Measurements from ENCODE around the gene RBM42. TPM values are rescaled to one million over a fixed set of nuclear protein-coding genes. Genes with fewer than 3 reads are reported as not detected.

RBM42 gene
- total RNA-seq, 1 donor, result 41.0 TPM

DNA sequence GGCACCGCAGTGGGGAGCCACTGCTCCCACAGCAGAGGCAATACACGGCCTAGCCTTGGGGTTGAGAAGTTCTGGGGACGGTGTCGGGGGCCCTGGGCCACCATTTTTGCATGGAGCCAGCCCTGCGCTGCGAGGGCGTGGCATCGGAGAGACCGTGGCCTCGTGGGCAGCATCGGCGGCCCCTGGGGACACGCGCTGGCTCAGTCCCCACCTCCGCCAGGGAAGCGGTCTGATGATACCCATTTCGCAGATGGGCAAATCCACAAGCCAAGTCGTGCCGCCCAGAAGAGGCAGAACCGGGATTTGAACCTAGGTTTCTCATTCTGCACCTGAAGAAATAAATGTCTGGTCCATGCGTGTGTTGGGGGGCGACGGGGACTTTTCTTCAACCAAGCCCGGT is 36.3 kb downstream of the RBM42 start:
- no peak for DNase-seq (ENCODE audit: low read depth)
- TF ChIP-seq, protein P1, sequence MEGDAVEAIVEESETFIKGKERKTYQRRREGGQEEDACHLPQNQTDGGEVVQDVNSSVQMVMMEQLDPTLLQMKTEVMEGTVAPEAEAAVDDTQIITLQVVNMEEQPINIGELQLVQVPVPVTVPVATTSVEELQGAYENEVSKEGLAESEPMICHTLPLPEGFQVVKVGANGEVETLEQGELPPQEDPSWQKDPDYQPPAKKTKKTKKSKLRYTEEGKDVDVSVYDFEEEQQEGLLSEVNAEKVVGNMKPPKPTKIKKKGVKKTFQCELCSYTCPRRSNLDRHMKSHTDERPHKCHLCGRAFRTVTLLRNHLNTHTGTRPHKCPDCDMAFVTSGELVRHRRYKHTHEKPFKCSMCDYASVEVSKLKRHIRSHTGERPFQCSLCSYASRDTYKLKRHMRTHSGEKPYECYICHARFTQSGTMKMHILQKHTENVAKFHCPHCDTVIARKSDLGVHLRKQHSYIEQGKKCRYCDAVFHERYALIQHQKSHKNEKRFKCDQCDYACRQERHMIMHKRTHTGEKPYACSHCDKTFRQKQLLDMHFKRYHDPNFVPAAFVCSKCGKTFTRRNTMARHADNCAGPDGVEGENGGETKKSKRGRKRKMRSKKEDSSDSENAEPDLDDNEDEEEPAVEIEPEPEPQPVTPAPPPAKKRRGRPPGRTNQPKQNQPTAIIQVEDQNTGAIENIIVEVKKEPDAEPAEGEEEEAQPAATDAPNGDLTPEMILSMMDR (IDR thresholded peaks at IDR 0.05; ENCODE audit: insufficient read depth, low read depth, low read length), result no peak
- no peak overlapping the region for H3K4me3 ChIP-seq (ENCODE audit: low read depth, low read length)

DNA sequence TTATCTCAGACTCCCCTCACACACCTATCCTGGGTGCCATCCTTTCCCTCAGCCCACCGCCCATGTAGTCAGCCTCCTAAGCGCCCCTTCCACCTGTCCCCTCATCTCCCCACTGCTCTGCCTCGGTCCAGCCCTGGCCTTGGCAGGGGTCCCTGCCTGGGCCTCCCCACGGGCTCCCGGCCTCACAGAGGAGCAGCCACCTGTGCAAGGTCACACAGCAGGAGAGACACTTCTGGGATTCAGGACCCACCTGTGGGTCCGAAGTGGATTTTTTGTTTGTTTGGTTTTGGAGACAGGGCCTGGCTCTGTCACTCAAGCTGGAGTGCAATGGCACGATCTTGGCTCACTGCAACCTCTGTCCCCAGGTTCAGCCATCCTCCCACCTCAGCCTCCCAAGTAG is 36.8 kb downstream of the RBM42 start:
- no peak overlapping the region for H3K4me3 ChIP-seq (ENCODE audit: low read depth, low read length)
- no peak for DNase-seq (ENCODE audit: low read depth)
- TF ChIP-seq, protein P1 (IDR thresholded peaks at IDR 0.05; ENCODE audit: insufficient read depth, low read depth, low read length), result no peak

DNA sequence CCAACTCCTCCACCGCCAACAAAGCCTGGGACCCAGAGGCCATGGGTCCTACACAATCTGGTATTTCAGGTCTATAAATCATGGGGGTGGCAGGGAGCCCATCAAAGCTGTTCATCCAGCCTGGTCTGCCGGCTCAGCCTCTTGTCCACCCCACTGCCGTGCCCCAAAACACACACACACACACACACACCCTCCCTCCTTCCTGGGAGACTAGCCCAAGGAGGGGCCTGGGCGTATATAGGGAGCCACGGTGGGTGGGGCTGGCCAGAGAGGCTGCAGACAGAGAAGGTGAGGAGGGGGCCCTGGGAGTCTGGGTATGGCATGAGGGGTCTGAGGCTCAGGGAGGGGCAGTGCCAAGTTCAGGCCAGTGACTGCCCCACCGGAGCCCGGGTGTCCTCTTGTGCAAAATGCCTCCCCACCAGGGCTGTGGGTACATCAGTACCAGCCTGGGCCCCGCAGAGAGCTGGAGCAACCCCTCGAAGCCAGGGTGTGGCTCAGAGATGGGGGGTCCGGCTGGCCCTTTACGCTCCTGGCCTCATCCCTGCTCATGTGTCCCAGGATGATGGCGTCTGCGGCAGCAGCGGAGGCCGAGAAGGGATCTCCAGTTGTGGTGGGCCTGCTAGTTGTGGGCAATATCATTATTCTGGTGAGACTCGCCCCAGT is 37.5 kb downstream of the RBM42 start, which contains the start of gene UPK1A:
Gene UPK1A (plus strand): TSS at position 267 of the 663 bp plus-strand sequence. CDS start 296 bp downstream, at position 563.
- DNase-seq (ENCODE audit: low read depth), result no peak
- TF ChIP-seq, protein P1 (IDR thresholded peaks at IDR 0.05; ENCODE audit: insufficient read depth, low read depth, low read length), result no peak
- H3K4me3 ChIP-seq (ENCODE audit: low read depth, low read length), result no peak within 1 kb of the TSS

DNA sequence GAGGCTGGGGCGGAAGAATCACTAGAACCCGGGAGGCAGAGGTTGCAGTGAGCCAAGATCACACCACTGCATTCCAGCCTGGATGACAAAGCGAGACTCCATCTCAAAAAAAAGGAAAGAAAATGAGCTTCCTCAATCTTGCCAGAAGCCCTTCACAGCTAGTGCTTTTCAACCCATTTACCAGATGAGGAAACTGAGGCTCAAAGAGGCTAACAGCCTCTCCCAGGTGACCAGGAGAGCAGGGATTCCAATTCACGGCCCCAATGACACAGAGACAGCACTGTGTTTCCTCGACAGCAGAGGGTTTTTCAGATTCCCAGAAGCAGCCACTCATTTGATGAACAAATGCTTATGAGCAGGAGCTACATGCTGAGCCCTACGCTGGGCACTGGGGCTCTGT is 40.7 kb downstream of the RBM42 start:
- TF ChIP-seq, protein P1 (IDR thresholded peaks at IDR 0.05; ENCODE audit: insufficient read depth, low read depth, low read length), result no peak
- no peak overlapping the region for H3K4me3 ChIP-seq (ENCODE audit: low read depth, low read length)
- no peak for DNase-seq (ENCODE audit: low read depth)

DNA sequence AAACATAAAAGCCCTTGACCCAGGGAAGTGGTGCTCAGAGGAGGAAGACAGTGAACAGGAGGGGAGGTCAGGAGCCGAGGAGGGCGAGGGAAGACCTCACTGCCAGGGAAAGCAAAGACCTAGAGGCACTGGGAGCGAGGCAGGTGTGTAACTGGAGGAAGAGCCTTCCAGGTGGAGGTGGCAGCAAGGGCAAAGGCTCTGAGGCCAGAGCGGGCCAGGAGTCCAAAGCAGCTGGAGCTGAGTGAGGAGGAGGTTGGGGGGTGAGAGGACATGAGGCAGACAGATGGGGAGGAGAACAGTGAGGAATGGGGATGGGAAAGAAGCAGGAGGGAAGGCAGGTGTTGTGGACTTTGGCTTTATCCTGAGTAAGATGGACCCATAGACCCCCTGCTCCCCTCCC is 41.1 kb downstream of the RBM42 start:
- DNase-seq (ENCODE audit: low read depth), result no peak
- TF ChIP-seq, protein P1 (IDR thresholded peaks at IDR 0.05; ENCODE audit: insufficient read depth, low read depth, low read length), result no peak
- H3K4me3 ChIP-seq (ENCODE audit: low read depth, low read length), result no peak overlapping the region

DNA sequence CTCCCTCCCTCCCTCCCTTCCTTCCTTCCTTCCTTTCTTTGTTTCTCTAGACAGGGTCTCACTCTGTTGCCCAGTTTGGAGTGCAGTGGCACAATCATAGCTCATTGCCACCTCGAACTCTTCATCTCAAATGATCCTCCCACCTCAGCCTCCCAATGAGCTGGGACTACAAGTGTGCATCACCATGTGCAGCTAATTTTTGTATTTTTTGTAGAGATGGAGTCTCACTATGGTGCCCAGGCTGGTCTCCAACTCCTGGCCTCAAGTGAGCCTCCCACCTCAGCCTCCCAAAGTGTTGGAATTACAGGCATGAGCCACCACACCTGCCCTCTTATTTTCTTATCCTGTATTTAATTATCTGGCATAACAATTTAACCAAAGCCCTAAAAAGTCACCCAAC is 41.9 kb downstream of the RBM42 start:
- DNase-seq (ENCODE audit: low read depth), result no peak
- H3K4me3 ChIP-seq (ENCODE audit: low read depth, low read length), result no peak overlapping the region
- TF ChIP-seq, protein P1 (IDR thresholded peaks at IDR 0.05; ENCODE audit: insufficient read depth, low read depth, low read length), result no peak

DNA sequence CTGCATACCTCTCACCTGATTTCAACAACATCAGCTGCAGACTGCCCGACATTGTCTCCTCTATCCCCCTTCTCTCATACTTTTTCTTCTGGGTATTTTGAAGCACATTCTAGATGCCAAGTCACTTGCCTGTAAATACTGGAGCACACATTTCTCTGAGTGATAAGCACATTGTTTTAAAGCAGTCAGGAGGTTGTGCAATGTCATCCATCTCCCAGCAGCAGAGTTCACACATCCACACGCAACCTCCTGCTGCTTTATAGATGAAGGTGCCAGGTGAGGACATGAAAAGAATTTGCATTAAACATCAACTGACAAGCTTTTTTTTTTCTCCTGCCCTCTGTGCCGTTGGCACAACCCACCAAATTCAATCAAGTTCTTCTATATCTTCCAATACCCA is 43.0 kb downstream of the RBM42 start:
- peak; percentile 2 for DNase-seq (ENCODE audit: low read depth)
- no peak overlapping the region for H3K4me3 ChIP-seq (ENCODE audit: low read depth, low read length)
- TF ChIP-seq, protein P1 (IDR thresholded peaks at IDR 0.05; ENCODE audit: insufficient read depth, low read depth, low read length), result no peak
